Thymus (tissue), 11 donors: ENCODE data around the gene TMEM120B. TPM values are rescaled to one million over a fixed set of nuclear protein-coding genes. Genes with fewer than 3 reads are reported as not detected.

Experiments
- DNase-seq, 9 donors: peaks; one replicate each; pipeline ENCODE4 v3.0.0-alpha.2; 2013; ENCODE audit warnings: low spot score in 9 of 9, low read depth in 6 of 9, missing footprints in 1 of 9
- H3K27ac ChIP-seq, 2 donors: one replicate each; pipeline ENCODE4 v1.5.1; 2013; ENCODE audit warnings: control low read depth in 1 of 2, low read depth in 1 of 2, low read length in 1 of 2, mild to moderate bottlenecking in 1 of 2, moderate library complexity in 1 of 2
- H3K27me3 ChIP-seq, 2 donors: one replicate each; pipeline ENCODE4 v1.5.1; 2013; ENCODE audit warnings: low read length in 1 of 2; ENCODE audit not compliant: control insufficient read depth in 2 of 2, insufficient read depth in 1 of 2
- H3K36me3 ChIP-seq, 2 donors: one replicate each; pipeline ENCODE4 v1.5.1; 2013; ENCODE audit warnings: low read length in 1 of 2, mild to moderate bottlenecking in 1 of 2, moderate library complexity in 1 of 2; ENCODE audit not compliant: control insufficient read depth in 2 of 2, insufficient read depth in 2 of 2
- H3K4me1 ChIP-seq, 2 donors: one replicate each; pipeline ENCODE4 v1.5.1; 2013; ENCODE audit warnings: low read length in 2 of 2; ENCODE audit not compliant: control insufficient read depth in 2 of 2, insufficient read depth in 2 of 2
- H3K4me3 ChIP-seq, 2 donors: one replicate each; pipeline ENCODE4 v1.5.1; 2013; ENCODE audit warnings: low read length in 2 of 2, control low read depth in 1 of 2, mild to moderate bottlenecking in 1 of 2
- H3K9me3 ChIP-seq, 2 donors: one replicate each; pipeline ENCODE4 v1.5.1; 2013; ENCODE audit warnings: low read length in 1 of 2, mild to moderate bottlenecking in 1 of 2; ENCODE audit not compliant: control insufficient read depth in 2 of 2, insufficient read depth in 1 of 2
- WGBS: extraction: QIAGEN DNeasy Blood & Tissue Kit; methylation state at CpG from one replicate; pipeline ENCODE4 v1.1.7; 2013; 5-methylcytosine and 5-hydroxymethylcytosine counted together
- polyA plus RNA-seq: library from polyadenylated mRNA; stranded (reverse); fragments of 200-250 nt; gene quantifications from one replicate; pipeline ENCODE4 v1.2.3, GENCODE V29; 2013
- total RNA-seq: library from RNA; stranded (reverse); fragments of 120-200 nt; gene quantifications from one replicate; pipeline ENCODE4 v1.2.4, GENCODE V29; 2013
- donor health status: healthy.

The TMEM120B gene
- total and polyA plus RNA-seq, 2 donors = 2.4 to 7.7 TPM

DNA sequence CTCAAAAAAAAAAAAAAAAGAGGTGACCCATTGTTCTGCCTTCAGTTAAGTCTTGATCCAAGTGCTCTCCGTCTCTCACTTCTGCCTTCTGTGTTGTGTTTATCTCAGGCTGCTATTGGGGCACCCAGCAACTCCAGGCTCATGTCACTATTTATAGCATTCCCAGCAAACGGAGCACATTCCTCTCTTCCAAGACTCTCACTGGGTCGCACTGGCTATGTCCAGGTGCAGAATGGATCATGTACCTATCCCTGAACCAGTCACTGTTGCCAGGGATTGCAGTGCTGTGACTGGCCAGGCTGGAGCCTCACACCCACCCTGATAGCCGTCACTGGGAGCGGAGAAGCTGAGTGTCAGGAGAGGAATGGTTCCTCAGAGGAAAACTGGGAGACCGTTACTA is 49.7 kb downstream of the TMEM120B start:
- H3K4me3 ChIP-seq = no peak overlapping the region
- no peaks in the 10 kb centered on the region for H3K27me3 ChIP-seq
- DNase-seq = no peak
- H3K9me3 ChIP-seq = peaks cover 0 to 2% of the 10 kb centered on the region in 2 donors
- peaks cover 0 to 4% of the 10 kb centered on the region in 2 donors for H3K36me3 ChIP-seq
- no peak overlapping the region for H3K27ac ChIP-seq
- 99% methylated on average over 6 of the region's 6 CpGs for whole genome bisulfite sequencing
- H3K4me1 ChIP-seq = no peaks in the 10 kb centered on the region

DNA sequence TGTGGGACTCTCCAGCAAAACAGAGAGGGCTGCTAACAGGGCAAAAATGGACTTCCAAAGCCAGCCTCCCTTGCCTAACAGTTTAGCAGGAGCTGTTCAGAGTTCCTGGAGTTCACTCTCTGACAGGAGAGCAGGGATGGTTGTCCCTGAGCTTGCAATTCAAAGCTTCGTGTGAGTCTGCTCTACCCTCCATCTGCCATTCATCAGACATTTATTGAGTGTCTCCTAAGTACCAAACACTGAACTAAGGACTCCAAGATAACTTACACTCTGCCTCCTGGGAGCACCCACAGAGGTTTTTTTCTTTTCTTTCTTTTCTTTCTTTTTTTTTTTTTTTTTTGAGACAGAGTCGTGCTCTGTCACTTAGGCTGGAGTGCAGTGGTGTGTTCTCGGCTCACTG is 52.3 kb downstream of the TMEM120B start:
- H3K27ac ChIP-seq = no peak overlapping the region
- peaks cover 0 to 2% of the 10 kb centered on the region in 2 donors for H3K9me3 ChIP-seq
- H3K4me3 ChIP-seq = no peak overlapping the region
- DNase-seq = no peak
- H3K36me3 ChIP-seq = peaks cover 0 to 4% of the 10 kb centered on the region in 2 donors
- WGBS = 96% methylated on average over 3 of the region's 3 CpGs
- no peaks in the 10 kb centered on the region for H3K27me3 ChIP-seq
- no peaks in the 10 kb centered on the region for H3K4me1 ChIP-seq

DNA sequence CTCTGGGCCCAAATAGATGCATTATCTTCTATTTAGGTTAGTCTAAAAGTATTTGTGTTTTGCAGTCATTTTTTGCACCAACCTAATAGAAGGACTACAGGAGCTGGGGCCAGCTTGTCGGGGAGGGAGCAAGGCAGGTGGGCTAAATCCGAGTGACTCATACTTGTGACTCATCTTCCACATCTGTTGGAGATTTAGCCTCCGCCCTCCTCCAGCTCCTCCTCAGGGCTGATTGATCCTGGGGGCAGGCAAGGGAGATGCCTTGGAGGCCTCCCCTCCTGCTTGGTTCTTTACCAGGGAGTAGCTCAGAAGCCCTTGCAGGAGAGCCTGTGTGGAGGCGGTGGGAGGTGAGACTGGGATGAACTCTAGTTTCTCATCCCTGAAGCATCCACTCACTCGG is 53.0 kb downstream of the TMEM120B start:
- WGBS = 96% methylated on average over 5 of the region's 5 CpGs

DNA sequence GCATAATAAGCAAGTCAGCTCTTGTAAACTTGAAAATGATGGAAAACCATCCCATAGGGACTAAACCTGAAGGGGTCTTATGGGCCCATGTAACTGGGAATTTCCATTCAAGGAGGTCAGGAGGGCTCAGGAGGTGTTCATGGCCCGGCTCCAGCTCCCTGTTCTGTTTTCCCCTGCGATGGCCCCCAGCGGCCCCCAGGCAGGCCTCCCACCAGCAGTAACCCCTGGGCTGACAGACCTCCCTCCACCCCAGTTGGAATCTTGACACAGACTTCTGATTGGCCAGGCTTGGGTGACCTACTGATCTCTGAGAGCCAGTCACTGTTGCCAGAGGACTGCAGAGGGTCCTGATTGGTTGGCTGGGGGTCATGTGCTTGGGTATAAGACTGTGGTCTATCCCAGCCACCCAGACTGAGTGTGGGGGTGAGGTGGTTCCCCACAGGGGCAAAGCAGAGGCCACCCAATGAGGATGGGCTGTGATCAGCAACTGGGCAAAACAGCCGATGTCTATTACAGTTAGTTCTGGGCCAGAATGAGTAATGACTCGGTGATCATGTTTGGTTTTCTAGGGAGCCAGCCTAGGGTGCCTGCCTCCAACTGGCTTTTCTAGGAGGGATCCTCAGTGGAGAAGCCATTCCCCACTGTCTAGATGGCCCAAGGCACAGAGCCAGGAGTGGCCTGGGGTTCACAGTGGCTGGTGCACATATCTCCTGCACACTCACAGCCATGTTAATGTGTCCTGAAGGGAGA is 53.9 kb downstream of the TMEM120B start:
- 99% methylated on average over 5 of the region's 5 CpGs for WGBS
- Histone ChIP-seq H3K27me3 (no peaks in the 10 kb centered on the region), H3K36me3 (peaks cover 0 to 4% of the 10 kb centered on the region in 2 donors), H3K4me1 (no peaks in the 10 kb centered on the region), H3K4me3 (no peak overlapping the region), H3K9me3 (peaks cover 0 to 2% of the 10 kb centered on the region in 2 donors), H3K27ac (no peak overlapping the region)
- DNase-seq = no peak

More for the DNA sequence above, 53.0 kb downstream of the TMEM120B start:
- Histone ChIP-seq H3K36me3 (peaks cover 0 to 4% of the 10 kb centered on the region in 2 donors), H3K27ac (no peak overlapping the region), H3K4me3 (no peak overlapping the region), H3K4me1 (no peaks in the 10 kb centered on the region), H3K27me3 (no peaks in the 10 kb centered on the region), H3K9me3 (peaks cover 0 to 2% of the 10 kb centered on the region in 2 donors)
- DNase-seq = no peak

DNA sequence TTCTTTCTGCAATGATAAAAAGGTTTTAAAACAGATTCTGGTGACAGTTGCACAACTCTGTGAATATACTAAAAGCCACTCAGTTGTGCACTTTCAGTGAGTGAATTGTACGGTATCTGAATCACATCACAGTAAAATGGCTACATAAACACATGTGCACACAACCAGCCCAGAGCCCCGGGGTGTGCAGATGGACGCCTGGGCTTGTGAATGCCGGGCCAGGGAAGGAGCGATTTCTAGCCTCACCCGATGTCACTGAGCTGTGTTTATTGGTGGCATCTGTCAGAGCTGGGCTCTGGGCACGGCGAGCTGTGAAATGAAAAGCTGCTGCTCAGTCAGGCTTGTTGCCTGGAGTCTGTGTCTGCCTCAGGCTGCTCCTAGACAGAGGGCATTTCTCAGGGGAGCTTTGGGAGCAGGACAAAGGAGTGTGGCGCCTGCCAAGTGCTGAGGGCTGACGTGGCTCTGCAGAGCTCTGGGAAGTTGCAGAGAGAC is 55.0 kb downstream of the TMEM120B start:
- Histone ChIP-seq H3K36me3 (peaks cover 0 to 4% of the 10 kb centered on the region in 2 donors), H3K27ac (no peak overlapping the region), H3K4me1 (no peaks in the 10 kb centered on the region), H3K9me3 (peaks cover 0 to 6% of the 10 kb centered on the region in 2 donors), H3K4me3 (no peak overlapping the region), H3K27me3 (no peaks in the 10 kb centered on the region)
- DNase-seq = no peak
- 95% methylated on average over 10 of the region's 10 CpGs for WGBS

DNA sequence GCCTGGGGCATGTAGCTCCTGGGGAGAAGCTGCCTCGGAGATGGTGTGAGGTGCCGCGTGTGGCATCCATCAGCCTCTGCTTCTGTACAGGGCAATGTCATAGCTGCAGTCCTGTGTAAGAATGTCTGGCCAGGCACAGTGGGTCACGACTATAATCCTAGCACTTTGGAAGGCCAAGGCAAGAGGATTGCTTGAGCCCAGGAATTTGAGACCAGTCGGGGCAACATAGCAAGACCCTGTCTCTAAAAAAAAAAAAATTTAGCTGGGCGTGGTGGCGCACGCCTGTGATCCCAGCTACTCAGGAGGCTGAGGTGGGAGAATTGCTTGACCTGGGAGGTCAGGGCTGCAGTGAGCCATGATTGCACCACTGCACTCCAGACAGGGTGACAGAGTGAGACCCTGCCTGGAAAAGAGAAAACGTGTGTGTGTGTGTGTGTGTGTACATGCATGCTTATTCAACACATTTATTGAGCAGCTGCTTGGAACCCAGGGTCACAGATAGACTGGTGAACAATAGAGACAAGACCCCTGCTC is 56.8 kb downstream of the TMEM120B start:
- 97% methylated on average over 9 of the region's 9 CpGs for WGBS
- Histone ChIP-seq H3K27ac (no peak overlapping the region), H3K4me3 (no peak overlapping the region), H3K9me3 (peaks cover 0 to 6% of the 10 kb centered on the region in 2 donors), H3K27me3 (no peaks in the 10 kb centered on the region), H3K36me3 (peaks cover 2 to 4% of the 10 kb centered on the region in 2 donors), H3K4me1 (peaks cover 2 to 8% of the 10 kb centered on the region in 2 donors)
- no peak for DNase-seq

DNA sequence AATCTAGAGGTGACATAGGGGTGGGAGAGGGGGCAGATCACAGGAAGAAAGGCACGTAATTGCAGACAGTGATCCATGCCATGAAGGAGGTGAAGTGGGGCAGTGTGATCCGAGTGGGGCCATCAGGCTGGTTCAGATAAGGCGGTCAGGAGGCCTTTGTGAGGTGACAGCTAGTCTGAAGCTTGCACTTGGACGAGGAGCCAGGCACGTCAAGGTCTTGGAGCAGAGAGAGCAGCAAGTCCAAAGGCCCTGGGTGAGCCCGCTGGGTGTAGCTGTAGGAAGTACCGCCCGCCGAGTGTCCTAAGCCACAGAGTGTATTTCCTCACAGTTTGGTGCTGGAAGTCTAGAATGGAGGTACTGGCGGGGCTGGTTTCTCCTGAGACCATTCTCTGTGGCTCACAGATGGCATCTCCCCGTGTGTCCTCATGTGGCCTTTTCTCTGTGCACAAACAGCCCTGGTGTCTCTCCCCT is 57.3 kb downstream of the TMEM120B start:
- peaks cover 0 to 6% of the 10 kb centered on the region in 2 donors for H3K9me3 ChIP-seq
- WGBS = 95% methylated on average over 11 of the region's 11 CpGs
- H3K4me3 ChIP-seq = no peak overlapping the region
- no peak overlapping the region for H3K27ac ChIP-seq
- no peaks in the 10 kb centered on the region for H3K27me3 ChIP-seq
- H3K36me3 ChIP-seq = peaks cover 2 to 4% of the 10 kb centered on the region in 2 donors
- H3K4me1 ChIP-seq = peaks cover 2 to 8% of the 10 kb centered on the region in 2 donors
- no peak for DNase-seq

DNA sequence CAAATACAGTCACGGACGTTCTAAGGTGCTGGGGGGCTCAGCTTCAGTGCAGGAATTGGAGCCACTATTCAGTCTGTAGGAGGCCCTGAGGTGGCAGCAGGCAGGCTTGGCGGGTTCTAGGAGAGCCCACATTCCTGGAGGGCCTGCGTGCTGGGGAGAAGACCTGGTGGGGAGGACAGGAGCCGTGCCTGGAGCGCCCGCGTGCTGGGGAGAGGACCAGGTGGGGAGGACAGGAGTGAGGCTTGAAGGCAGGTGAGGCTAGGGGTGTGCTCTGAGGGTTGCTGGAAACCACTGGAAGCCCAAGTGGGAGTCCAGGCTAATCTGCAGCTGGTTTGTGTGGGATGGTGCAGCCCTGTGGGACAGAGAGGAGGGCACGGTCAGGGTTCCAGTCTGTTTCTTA is 57.8 kb downstream of the TMEM120B start:
- peaks cover 2 to 4% of the 10 kb centered on the region in 2 donors for H3K36me3 ChIP-seq
- no peaks in the 10 kb centered on the region for H3K27me3 ChIP-seq
- H3K9me3 ChIP-seq = peaks cover 0 to 6% of the 10 kb centered on the region in 2 donors
- peaks cover 2 to 9% of the 10 kb centered on the region in 2 donors for H3K4me1 ChIP-seq
- 85% methylated on average over 9 of the region's 9 CpGs for WGBS
- no peak for DNase-seq
- H3K4me3 ChIP-seq = no peak overlapping the region
- no peak overlapping the region for H3K27ac ChIP-seq
